GM12873 (cell line): ENCODE measurements around the gene TACR2.

Source experiments
- TF ChIP-seq, protein P1 (sequence below): IDR thresholded peaks from 2 replicates; pipeline ENCODE4 v1.5.1; 2012; ENCODE audit warnings: low read depth, mild to moderate bottlenecking, moderate library complexity, low read length, control low read depth; ENCODE audit not compliant: insufficient read depth; ENCODE audit errors: missing control alignments

Gene TACR2

GRCh38 chr10:69392481-69393000 is 24.2 kb downstream of the TACR2 start:
- TF ChIP-seq, protein P1, sequence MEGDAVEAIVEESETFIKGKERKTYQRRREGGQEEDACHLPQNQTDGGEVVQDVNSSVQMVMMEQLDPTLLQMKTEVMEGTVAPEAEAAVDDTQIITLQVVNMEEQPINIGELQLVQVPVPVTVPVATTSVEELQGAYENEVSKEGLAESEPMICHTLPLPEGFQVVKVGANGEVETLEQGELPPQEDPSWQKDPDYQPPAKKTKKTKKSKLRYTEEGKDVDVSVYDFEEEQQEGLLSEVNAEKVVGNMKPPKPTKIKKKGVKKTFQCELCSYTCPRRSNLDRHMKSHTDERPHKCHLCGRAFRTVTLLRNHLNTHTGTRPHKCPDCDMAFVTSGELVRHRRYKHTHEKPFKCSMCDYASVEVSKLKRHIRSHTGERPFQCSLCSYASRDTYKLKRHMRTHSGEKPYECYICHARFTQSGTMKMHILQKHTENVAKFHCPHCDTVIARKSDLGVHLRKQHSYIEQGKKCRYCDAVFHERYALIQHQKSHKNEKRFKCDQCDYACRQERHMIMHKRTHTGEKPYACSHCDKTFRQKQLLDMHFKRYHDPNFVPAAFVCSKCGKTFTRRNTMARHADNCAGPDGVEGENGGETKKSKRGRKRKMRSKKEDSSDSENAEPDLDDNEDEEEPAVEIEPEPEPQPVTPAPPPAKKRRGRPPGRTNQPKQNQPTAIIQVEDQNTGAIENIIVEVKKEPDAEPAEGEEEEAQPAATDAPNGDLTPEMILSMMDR = peak; percentile 99

DNA sequence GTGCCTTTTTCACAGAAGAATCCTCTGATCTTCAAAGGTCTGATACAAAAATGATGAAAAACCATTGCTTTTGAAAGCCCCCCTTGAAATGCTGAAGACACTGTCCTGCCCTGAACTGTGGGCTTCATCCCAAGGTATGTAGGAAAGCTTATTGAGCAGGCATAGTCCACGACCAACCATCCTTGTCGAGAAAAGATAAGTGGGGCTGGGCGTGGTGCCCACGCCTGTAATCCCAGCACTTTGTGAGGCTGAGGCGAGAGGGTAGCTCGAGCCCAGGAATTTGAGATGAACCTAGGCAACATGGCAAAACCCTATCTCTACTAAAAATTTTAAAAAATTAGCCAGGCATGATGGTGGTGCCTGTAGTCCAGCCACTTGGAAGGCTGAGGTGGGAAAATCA is 25.6 kb downstream of the TACR2 start:
- TF ChIP-seq, protein P1 = no peak

DNA sequence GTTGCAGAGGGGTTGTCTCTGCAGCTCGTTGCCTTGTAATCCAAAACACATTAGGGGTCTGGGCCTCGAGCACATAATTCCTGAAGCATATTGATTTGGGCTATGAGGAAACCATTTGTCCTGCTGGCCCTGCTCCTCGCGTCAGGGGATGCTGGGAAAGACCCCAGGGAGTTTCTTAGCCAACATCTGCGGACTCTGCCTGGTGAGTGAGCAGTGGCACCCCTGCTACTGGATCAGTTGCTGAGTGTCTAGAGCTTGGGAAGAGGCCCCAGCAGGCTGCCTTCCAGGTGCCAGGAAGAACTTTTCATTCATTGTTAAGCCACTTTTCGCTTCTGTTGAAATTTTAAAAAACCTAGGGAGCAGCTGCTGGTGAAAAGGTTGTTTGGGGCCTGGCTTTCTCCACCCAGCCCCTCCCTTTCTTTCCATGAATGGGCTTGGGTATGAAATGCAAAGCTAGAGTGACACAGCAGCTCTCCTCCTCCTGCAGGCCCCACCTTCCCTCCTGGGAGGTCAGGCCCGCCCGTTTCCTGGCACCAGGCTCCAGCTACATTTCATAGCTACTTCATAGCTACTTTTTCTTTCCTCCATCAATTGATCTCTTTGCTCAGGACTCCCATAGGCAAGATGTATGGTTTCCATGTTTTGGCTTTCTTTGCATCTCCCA is 26.8 kb downstream of the TACR2 start:
- TF ChIP-seq, protein P1 = no peak

- TF ChIP-seq, protein P1 = no peak
Observed at GRCh38 chr10:69388488-69388887, 28.2 kb downstream of the TACR2 start.

GRCh38 chr10:69387500-69387899 is 29.2 kb downstream of the TACR2 start:
- TF ChIP-seq, protein P1 = no peak

- TF ChIP-seq, protein P1 = no peak
Observed at GRCh38 chr10:69385454-69386350, 31.0 kb downstream of the TACR2 start.

- TF ChIP-seq, protein P1 = no peak
Observed at GRCh38 chr10:69384320-69384719, 32.4 kb downstream of the TACR2 start.
